NB4 (cell line): Measurements from ENCODE around the gene PLPP6.
A peak's percentile ranks its signal among the peaks of the same experiment; 100 is the strongest.

Experiments used
- CTCF ChIP-seq: IDR thresholded peaks from one replicate; pipeline ENCODE4 v1.5.1; 2012; ENCODE audit warnings: low read depth, low read length
- POLR2A ChIP-seq: IDR thresholded peaks from 2 replicates; pipeline ENCODE4 v1.6.1; 2011; ENCODE audit warnings: mild to moderate bottlenecking; ENCODE audit not compliant: insufficient read length; ENCODE audit errors: extremely low read depth

GRCh38 chr9:4679268-4680172 lies 17.4 kb downstream of the PLPP6 start, which contains the start of gene CDC37L1:
- TF ChIP-seq CTCF (peak; percentile 35), POLR2A (peak; percentile 100)
